SJSA1 (cell line): Measurements from ENCODE around the gene DKK3. TPM values are rescaled to one million over a fixed set of nuclear protein-coding genes. Genes with fewer than 3 reads are reported as not detected.

Experiments used
- DNase-seq, 2 experiments: peaks; one replicate each; pipeline ENCODE4 v3.0.0-alpha.2; 2015 to 2020; ENCODE audit warnings: low spot score in 2 of 2, low read depth in 1 of 2
- H3K27ac ChIP-seq: fragments of 250-450 bp; sonication (Bioruptor Pico); 2 replicates; pipeline ENCODE4 v1.5.1; 2020; ENCODE audit warnings: mild to moderate bottlenecking, moderate library complexity
- H3K27me3 ChIP-seq: fragments of 250-450 bp; sonication (Bioruptor Pico); replicated peaks from 2 replicates; pipeline ENCODE4 v1.5.1; 2020; ENCODE audit warnings: mild to moderate bottlenecking, moderate library complexity
- H3K36me3 ChIP-seq: fragments of 250-450 bp; sonication (Bioruptor Pico); 2 replicates; pipeline ENCODE4 v1.5.1; 2020; ENCODE audit warnings: mild to moderate bottlenecking
- H3K4me1 ChIP-seq: fragments of 250-450 bp; sonication (Bioruptor Pico); replicated peaks from 2 replicates; pipeline ENCODE4 v1.6.1; 2021; ENCODE audit warnings: mild to moderate bottlenecking
- H3K4me3 ChIP-seq: fragments of 250-450 bp; sonication (Bioruptor Pico); 2 replicates; pipeline ENCODE4 v1.5.1; 2020; ENCODE audit warnings: mild to moderate bottlenecking
- H3K9me3 ChIP-seq: fragments of 250-450 bp; sonication (Bioruptor Pico); replicated peaks from 2 replicates; pipeline ENCODE4 v1.5.1; 2020; ENCODE audit warnings: mild to moderate bottlenecking
- total RNA-seq: library from RNA; depleted of rRNA; stranded (reverse); fragments of >200 nt; shearing (Covaris generic); gene quantifications from 2 replicates; pipeline ENCODE4 v1.2.3, GENCODE V29; 2014

DKK3 gene
- total RNA-seq, 1 experiment from 2014 or later: 807 TPM

DNA sequence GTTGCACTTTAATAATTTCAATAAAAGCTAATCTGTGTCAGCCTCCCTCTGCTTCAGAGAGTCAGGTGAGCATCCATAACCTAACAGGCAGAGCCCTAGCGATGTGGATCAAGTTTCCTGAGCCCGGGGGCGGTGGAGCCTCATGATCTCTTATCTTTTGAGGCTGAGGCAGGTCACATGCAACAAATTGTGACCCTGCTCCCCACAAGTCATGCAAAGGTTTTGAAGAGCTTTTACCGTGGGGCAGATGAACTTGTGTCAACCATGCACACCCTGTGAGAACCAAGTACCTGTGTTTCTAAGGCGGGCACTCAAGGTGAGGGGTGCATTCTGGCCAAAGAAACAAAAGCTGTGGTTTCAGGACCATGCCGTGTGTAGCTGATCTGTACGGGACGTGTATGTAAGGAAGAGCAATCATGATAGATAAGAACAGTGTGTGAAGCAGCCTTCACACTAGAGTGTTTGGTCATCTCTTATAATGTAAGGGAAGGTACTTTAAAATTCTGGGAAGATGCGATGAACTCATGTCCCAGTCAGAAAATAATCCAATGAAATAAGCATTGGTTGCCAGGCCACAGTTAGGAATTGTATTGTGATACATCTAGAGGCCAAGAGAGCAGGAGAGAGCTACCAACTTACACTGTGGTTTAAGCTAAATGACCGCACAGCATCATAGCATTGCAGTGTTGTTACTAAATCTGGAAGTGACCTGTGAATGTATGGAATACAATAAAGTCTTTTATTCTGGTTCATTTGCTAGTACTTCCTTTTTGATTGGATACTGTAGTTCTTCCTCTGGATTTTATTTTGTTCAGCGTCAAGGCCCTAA, 49.8 kb downstream of the DKK3 start:
- Histone ChIP-seq H3K4me1 (peaks cover 11% of the 10 kb centered on the region), H3K4me3 (no peak overlapping the region), H3K9me3 (no peaks in the 10 kb centered on the region), H3K36me3 (peaks cover 85% of the 10 kb centered on the region), H3K27ac (no peak overlapping the region), H3K27me3 (no peaks in the 10 kb centered on the region)
- no peak for DNase-seq

- H3K9me3 ChIP-seq: no peaks in the 10 kb centered on the region
- no peak overlapping the region for H3K27ac ChIP-seq
- H3K4me3 ChIP-seq: no peak overlapping the region
- H3K36me3 ChIP-seq: peaks cover 82% of the 10 kb centered on the region
- H3K4me1 ChIP-seq: peaks cover 9% of the 10 kb centered on the region
- DNase-seq: no peak
- H3K27me3 ChIP-seq: no peaks in the 10 kb centered on the region
These were observed 52.4 kb downstream of the DKK3 start for GRCh38 chr11:11956006-11956405.

DNA sequence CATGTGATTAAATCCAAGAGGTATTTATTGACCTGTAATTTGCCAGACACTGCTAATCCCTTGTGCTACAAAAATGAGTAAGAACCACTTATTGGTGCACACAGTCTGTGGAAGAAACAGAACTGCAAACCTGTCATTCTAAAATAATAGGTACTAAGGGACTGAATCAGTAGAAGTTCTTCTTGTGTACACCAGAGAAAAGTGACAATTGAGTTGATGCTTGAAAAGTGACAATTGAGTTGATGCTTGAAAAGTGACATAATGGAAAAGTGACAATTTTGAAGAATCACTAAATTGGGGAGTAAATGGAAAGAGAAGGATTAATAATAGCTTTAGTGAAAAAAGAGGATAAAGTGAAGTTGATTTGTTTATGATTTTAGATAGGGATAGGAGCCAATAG, 56.4 kb downstream of the DKK3 start:
- H3K36me3 ChIP-seq: peaks cover 88% of the 10 kb centered on the region

GRCh38 chr11:11949482-11949881, 58.9 kb downstream of the DKK3 start:
- Histone ChIP-seq H3K9me3 (no peaks in the 10 kb centered on the region), H3K36me3 (peaks cover 82% of the 10 kb centered on the region), H3K4me3 (no peak overlapping the region), H3K27me3 (no peaks in the 10 kb centered on the region), H3K4me1 (no peaks in the 10 kb centered on the region), H3K27ac (no peak overlapping the region)
- DNase-seq: no peak

More for the DNA sequence above, 56.4 kb downstream of the DKK3 start:
- no peak for DNase-seq
- Histone ChIP-seq H3K27me3 (no peaks in the 10 kb centered on the region), H3K27ac (no peak overlapping the region), H3K4me3 (no peak overlapping the region), H3K9me3 (no peaks in the 10 kb centered on the region), H3K4me1 (no peaks in the 10 kb centered on the region)

- H3K9me3 ChIP-seq: no peaks in the 10 kb centered on the region
- H3K4me1 ChIP-seq: no peaks in the 10 kb centered on the region
- no peak overlapping the region for H3K4me3 ChIP-seq
- DNase-seq: no peak
- H3K36me3 ChIP-seq: peaks cover 83% of the 10 kb centered on the region
- H3K27ac ChIP-seq: no peak overlapping the region
- H3K27me3 ChIP-seq: no peaks in the 10 kb centered on the region
These were observed 60.0 kb downstream of the DKK3 start for GRCh38 chr11:11948242-11948947.

DNA sequence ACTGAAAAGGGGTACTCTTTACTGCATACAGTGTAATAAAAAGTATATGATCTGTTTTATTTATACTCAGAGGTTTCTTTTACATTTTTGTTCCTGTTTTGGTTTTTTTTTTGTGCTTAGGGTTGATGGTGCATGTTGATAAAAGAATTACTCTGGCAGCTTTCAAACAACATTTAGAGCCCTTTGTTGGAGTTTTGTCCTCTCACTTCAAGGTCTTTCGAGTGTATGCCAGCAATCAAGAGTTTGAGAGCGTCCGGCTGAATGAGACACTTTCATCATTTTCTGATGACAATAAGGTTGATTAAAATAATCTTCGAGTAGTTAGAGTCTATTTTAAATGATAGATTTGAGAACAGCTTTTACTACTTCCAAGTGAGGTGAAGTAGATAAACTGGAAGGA, 60.6 kb downstream of the DKK3 start:
- Histone ChIP-seq H3K36me3 (peaks cover 84% of the 10 kb centered on the region), H3K4me3 (no peak overlapping the region), H3K27me3 (no peaks in the 10 kb centered on the region), H3K4me1 (no peaks in the 10 kb centered on the region), H3K9me3 (no peaks in the 10 kb centered on the region), H3K27ac (no peak overlapping the region)
- DNase-seq: no peak

- no peak overlapping the region for H3K27ac ChIP-seq
- no peaks in the 10 kb centered on the region for H3K4me1 ChIP-seq
- no peak for DNase-seq
- no peaks in the 10 kb centered on the region for H3K27me3 ChIP-seq
- peaks cover 86% of the 10 kb centered on the region for H3K36me3 ChIP-seq
- H3K4me3 ChIP-seq: no peak overlapping the region
- H3K9me3 ChIP-seq: no peaks in the 10 kb centered on the region
These were observed 61.5 kb downstream of the DKK3 start for GRCh38 chr11:11946878-11947277.

DNA sequence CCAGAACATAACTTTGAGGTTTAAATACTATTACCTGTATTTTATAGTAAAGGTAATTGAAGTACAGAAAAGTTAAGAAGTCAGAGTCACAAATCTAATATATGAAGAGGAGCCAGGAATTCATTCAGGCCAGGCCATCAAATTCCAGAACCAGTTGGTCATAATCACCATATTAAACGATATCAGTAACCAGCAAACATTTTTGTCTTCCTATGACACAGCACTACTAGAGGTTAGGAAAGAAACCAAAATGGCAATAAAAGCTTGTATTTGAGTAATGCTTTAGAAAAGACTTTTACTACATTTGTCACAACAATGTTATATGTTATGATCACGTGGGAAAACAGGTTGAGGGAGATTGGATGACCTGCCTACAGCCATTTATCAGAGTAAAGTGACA, 62.2 kb downstream of the DKK3 start:
- peaks cover 84% of the 10 kb centered on the region for H3K36me3 ChIP-seq
- no peak overlapping the region for H3K4me3 ChIP-seq
- DNase-seq: no peak
- H3K9me3 ChIP-seq: no peaks in the 10 kb centered on the region
- H3K27me3 ChIP-seq: no peaks in the 10 kb centered on the region
- no peaks in the 10 kb centered on the region for H3K4me1 ChIP-seq
- no peak overlapping the region; the same call in 1 of the 2 replicates for H3K27ac ChIP-seq

- Histone ChIP-seq H3K36me3 (peaks cover 82% of the 10 kb centered on the region), H3K4me1 (no peaks in the 10 kb centered on the region), H3K4me3 (no peak overlapping the region), H3K27ac (no peak overlapping the region), H3K9me3 (no peaks in the 10 kb centered on the region), H3K27me3 (no peaks in the 10 kb centered on the region)
- DNase-seq: no peak
These were observed 64.0 kb downstream of the DKK3 start for GRCh38 chr11:11944444-11944843.

DNA sequence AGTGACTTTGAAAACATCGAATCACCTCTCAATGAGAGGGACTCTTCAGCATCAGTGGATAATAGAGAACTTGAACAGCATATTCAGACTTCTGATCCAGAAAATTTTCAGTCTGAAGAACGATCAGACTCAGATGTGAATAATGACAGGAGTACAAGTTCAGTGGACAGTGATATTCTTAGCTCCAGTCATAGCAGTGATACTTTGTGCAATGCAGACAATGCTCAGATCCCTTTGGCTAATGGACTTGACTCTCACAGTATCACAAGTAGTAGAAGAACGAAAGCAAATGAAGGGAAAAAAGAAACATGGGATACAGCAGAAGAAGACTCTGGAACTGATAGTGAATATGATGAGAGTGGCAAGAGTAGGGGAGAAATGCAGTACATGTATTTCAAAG, 65.8 kb downstream of the DKK3 start:
- Histone ChIP-seq H3K4me1 (peaks cover 6% of the 10 kb centered on the region), H3K4me3 (no peak overlapping the region), H3K9me3 (no peaks in the 10 kb centered on the region), H3K27ac (no peak overlapping the region), H3K36me3 (peaks cover 83% of the 10 kb centered on the region), H3K27me3 (no peaks in the 10 kb centered on the region)
- no peak for DNase-seq

GRCh38 chr11:11940551-11940950, 67.9 kb downstream of the DKK3 start:
- Histone ChIP-seq H3K4me1 (peaks cover 8% of the 10 kb centered on the region), H3K4me3 (no peak overlapping the region), H3K27ac (no peak overlapping the region), H3K27me3 (no peaks in the 10 kb centered on the region), H3K9me3 (no peaks in the 10 kb centered on the region), H3K36me3 (peaks cover 78% of the 10 kb centered on the region)
- DNase-seq: no peak

GRCh38 chr11:11937957-11938356, 70.5 kb downstream of the DKK3 start:
- Histone ChIP-seq H3K9me3 (no peaks in the 10 kb centered on the region), H3K36me3 (peaks cover 77% of the 10 kb centered on the region), H3K27me3 (no peaks in the 10 kb centered on the region), H3K27ac (no peak overlapping the region), H3K4me3 (no peak overlapping the region), H3K4me1 (peaks cover 8% of the 10 kb centered on the region)
- DNase-seq: no peak

GRCh38 chr11:11937433-11937832, 71.0 kb downstream of the DKK3 start:
- Histone ChIP-seq H3K4me1 (peaks cover 8% of the 10 kb centered on the region), H3K27ac (no peak overlapping the region), H3K36me3 (peaks cover 77% of the 10 kb centered on the region), H3K4me3 (no peak overlapping the region), H3K27me3 (no peaks in the 10 kb centered on the region), H3K9me3 (no peaks in the 10 kb centered on the region)
- no peak for DNase-seq

DNA sequence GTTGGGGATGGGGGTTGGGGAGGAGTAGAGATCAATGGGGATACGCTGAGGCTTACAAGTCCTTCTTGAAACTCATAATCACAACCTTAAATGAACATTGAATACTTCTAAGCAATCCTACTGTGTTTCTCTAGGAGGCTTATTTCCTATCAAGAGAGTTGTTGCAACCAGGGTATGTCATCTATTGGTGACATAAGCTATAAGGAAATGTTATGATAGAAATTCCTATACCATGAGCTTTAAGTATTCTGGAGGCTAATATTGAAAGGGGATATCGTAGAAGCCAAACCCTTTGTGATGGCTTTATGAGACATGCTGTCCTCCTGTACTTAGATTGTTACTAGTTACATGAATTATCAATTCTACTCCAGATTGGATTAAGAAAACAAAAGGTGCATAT, 72.9 kb downstream of the DKK3 start:
- peaks cover 20% of the 10 kb centered on the region for H3K4me1 ChIP-seq
- H3K27me3 ChIP-seq: no peaks in the 10 kb centered on the region
- no peak overlapping the region for H3K4me3 ChIP-seq
- H3K9me3 ChIP-seq: no peaks in the 10 kb centered on the region
- no peak overlapping the region for H3K27ac ChIP-seq
- no peak for DNase-seq
- peaks cover 75% of the 10 kb centered on the region for H3K36me3 ChIP-seq
